GM10266 (cell line): ENCODE measurements around the gene PARD3.

Source experiments
- DNase-seq: peaks from one replicate; pipeline ENCODE4 v3.0.0; 2012; ENCODE audit errors: extremely low spot score
- TF ChIP-seq, protein P1 (sequence below): IDR thresholded peaks from 2 replicates; pipeline ENCODE4 v1.5.1; 2012; ENCODE audit warnings: mild to moderate bottlenecking, low read depth; ENCODE audit not compliant: control insufficient read depth, insufficient read depth; ENCODE audit errors: missing control alignments

Gene PARD3

DNA sequence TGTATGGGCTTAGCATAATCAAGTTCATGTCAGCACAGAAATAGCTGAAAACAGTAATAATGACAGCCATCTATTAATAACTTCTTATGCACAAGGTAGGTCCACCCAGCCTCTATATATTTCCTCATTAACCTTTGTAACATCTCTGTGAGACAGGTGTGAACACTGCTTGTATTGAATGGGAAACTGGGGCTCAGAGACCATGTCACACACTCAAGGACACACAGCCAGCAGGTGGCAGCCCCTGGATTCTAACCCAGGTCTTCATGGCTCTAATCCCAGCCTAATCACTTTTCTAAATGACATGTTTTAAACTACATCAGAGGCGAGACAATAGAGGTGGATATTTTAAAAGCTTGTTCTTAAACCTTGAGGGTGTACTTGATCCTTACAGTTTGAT is 591.4 kb downstream of the PARD3 start:
- TF ChIP-seq, protein P1, sequence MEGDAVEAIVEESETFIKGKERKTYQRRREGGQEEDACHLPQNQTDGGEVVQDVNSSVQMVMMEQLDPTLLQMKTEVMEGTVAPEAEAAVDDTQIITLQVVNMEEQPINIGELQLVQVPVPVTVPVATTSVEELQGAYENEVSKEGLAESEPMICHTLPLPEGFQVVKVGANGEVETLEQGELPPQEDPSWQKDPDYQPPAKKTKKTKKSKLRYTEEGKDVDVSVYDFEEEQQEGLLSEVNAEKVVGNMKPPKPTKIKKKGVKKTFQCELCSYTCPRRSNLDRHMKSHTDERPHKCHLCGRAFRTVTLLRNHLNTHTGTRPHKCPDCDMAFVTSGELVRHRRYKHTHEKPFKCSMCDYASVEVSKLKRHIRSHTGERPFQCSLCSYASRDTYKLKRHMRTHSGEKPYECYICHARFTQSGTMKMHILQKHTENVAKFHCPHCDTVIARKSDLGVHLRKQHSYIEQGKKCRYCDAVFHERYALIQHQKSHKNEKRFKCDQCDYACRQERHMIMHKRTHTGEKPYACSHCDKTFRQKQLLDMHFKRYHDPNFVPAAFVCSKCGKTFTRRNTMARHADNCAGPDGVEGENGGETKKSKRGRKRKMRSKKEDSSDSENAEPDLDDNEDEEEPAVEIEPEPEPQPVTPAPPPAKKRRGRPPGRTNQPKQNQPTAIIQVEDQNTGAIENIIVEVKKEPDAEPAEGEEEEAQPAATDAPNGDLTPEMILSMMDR = no peak
- no peak for DNase-seq

DNA sequence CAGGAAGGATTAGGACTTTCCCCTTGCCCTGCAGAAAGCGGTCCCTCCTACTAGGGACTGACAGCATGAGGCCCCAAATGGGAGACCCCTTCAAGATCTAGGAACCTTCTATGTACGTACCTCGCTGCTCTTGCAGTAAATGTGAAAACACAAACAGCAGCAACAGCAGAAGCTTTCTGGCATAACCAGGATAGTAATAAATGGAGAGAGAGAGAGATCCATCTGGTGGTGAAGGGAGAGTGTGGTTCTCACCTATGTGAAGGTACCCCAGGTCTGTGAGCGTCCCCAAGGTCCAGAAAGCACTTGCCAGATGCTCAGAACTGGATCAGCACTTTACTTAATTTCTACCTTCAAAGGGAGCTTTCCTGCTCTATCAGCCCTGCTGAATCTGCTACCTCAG is 592.7 kb downstream of the PARD3 start:
- no peak for DNase-seq
- TF ChIP-seq, protein P1 = no peak

DNA sequence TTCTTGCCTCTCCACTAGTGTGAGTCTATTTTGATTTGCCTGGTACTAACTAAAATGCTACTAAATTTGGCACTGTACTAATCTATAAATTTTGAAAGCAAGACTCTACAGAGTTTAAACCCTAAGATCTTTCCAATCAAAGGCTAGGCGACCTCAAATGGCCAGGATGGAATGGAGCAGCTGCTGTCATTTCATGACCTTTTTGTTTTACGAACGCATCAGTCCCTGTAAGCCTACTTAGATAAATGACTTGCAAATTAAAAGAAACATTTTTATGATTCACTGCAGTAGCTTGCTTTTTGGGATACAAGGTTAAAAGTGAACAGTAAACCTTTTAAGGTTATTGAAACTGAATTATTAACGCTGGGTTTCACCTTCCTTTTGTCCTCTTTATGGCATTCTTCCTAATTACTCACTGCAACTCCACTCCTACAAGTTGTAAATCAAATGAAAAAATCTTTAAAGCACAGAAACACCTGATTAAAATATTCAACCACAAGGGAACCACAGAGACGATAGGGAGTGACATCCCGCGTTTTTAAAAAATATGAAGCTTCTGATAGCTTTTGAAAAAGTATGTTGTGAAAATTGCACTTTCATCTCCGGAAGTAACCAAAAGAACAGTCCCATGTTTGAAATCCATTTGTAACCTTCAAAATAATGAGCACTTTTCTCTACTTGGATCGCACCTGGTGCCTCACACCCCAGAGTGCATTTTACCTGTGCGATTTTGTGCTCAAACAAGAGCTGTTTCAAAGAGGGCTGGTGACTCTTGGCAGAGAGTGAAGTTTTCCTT is 595.1 kb downstream of the PARD3 start:
- TF ChIP-seq, protein P1 = no peak
- DNase-seq = no peak

DNA sequence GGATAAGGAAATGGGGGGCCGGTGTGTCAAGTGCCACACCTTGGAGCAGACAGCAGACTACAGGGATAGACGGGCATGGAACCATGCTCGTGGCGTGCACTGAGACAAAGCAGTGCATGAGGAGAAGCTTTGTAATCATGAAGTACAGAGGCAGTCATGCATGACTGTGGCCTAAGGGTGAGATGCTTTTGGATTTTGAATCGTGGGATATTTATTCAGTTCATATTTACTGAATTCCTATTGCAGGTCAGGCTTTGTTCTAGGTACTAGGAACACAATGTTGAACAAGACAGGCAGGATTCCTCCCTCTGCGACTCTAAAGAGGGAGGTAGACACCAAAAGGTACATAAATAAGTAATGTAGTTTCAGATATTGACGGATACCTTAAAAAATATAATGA is 597.6 kb downstream of the PARD3 start:
- TF ChIP-seq, protein P1 = no peak
- DNase-seq = no peak

DNA sequence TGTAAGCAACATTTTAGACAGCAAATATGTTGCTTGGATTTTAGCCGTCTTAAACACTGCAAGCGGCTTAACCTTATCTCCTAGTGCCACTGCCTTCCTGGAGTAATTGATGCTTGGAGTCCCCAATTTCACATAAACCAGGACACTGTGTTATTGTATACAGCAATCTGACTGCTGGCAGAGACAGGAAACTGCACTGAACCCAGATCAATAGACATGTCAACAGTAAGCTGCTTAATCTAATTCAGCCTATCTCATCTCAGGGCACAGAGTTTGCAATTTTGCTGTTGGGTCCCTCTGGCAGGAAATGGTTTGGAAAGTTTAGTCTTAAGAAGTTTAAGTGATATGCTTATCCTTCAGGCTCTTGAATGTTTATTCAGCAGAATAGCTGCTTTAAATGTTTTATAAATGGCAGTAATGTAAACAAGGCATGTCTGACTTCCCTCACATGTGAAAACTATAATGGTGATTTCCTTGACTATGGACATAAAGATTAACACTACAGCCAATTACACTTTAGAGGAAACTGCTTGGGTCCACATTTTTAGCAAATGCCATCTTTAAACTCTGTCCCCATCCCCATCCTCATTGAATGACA is 598.6 kb downstream of the PARD3 start:
- no peak for DNase-seq
- TF ChIP-seq, protein P1 = no peak

DNA sequence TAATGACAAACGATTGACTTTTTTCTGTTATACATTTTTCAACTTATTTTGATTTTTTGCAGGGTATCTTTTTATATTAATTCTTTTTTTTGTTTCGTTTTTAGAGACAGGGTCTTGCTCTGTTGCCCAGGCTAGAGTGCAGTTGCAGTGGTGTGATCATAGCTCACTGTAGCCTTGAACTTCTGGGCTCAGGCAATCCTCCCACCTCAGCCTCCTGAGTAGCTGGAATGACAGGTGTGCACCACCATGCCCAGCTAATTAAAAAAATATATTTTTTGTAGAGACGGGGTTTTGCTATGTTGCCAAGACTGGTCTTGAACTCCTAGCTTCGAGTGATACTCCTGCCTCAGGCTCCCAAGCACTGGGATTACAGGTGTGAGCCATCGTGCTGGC is 601.3 kb downstream of the PARD3 start:
- DNase-seq = no peak

DNA sequence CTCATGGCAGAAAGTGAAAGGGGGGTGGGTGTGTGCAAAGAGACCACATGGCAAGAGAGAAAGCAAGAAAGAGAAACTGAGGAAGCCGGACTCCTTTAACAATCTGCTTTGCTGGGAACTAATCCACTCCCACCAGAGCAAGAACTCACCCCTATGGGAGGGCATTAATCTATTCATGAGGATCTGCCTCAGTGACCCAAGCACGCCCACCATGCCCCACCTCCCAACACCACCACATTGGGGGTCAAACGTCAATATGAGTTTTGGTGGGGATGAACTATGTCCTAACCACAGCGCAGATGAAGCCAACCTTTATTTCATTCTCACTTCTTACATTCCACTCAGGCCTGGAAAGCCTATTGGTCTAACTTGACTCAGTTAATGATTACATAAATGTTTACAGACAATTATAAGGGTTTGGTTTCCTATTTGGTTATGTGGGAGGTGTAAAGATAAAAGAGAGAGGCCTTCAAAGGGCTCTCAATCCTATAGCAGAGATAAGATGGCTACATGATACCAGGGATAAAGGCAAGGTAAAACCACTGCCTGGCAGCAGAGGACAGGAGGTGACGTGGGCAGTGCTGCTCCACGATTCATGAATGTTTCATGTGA is 601.8 kb downstream of the PARD3 start:
- DNase-seq = no peak
- TF ChIP-seq, protein P1 = no peak

More for the DNA sequence above, 601.3 kb downstream of the PARD3 start:
- TF ChIP-seq, protein P1 = no peak
